ENCODE data around the gene PRKCE. TPM values are rescaled to one million over a fixed set of nuclear protein-coding genes. Genes with fewer than 3 reads are reported as not detected.

PRKCE gene
- total and polyA plus RNA-seq, 2 of the 8 experiments (the other 6 are each of a cell fraction or from before 2014, with no cell fraction given): 0.54 to 2.1 TPM

DNA sequence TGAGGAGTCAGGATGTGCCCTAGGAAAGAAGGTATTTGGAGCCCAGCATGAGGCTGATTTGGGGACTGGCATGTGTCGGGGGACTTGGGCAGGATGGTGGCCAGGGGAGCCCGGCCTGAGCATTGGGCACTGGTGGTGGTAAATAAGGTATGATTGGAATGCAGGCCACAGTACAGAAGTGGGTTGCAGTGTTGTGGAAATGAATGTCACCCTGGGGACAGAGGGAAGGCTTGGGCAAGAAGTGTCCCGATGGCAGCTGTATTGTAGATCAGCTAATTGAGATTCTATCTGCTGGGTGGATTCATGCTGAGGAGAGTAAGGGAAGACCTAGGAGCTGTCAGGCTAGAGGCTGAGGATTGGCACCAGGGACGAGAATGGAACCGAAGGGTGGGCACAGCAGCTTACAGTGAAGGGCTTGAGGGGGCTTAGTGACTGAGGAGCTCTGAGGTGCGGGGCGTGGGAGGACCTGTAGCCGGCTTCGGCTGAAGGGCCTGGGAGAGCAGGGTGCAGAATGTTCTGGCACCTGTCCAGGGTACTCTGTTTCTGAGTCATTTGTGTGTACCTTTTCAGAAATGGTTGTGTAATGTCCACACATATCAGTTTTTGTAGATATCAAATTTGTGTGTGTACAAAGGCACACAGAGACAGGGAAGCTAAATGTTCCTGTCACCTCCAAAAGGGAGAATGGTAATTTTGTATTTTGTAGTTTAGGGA is 170.2 kb downstream of the PRKCE start:
- Histone ChIP-seq H3K14ac (ENCODE audit: insufficient read length) (no peak overlapping the region), H3K23ac (ENCODE audit: insufficient read length) (no peak overlapping the region), H3K4me2 (ENCODE audit: insufficient read depth in 1 of 2, low read depth in 2 of 2, low read length in 2 of 2) (no peak overlapping the region), H2BK20ac (ENCODE audit: low read length) (no peak overlapping the region), H3K9me3 (ENCODE audit: insufficient read depth in 2 of 2, low read depth in 1 of 2, low read length in 1 of 2) (no peaks in the 10 kb centered on the region), H3K56ac (replicated peaks; ENCODE audit: insufficient read length, low read depth, low read length) (no peak overlapping the region), H2BK5ac (ENCODE audit: low read depth, low read length) (no peak overlapping the region), H2AFZ (ENCODE audit: low read length) (no peak overlapping the region), H3K4me3 (ENCODE audit: extremely low read depth in 1 of 4, insufficient read depth in 2 of 4, low read depth in 3 of 4, low read length in 4 of 4) (no peak overlapping the region), H3K23me2 (ENCODE audit: low read depth, low read length) (no peaks in the 10 kb centered on the region), H3K27me3 (replicated peaks in 1 of 4; ENCODE audit: control insufficient read depth in 3 of 4, extremely low read depth in 1 of 4, insufficient read depth in 3 of 4, low read length in 3 of 4) (no peaks in the 10 kb centered on the region), H4K5ac (ENCODE audit: insufficient read length, low read depth, low read length) (no peak overlapping the region), H3K79me2 (ENCODE audit: control insufficient read depth in 1 of 2, insufficient read depth in 2 of 2, low read length in 2 of 2) (no peaks in the 10 kb centered on the region), H3K4me1 (replicated peaks in 1 of 4; ENCODE audit: control insufficient read depth in 3 of 4, insufficient read depth in 4 of 4, low read length in 3 of 4) (peaks cover 0 to 2% (median 0%) of the 10 kb centered on the region in 4 experiments; a peak in 1 of 7 replicates), H2AK5ac (ENCODE audit: low read depth, low read length) (no peak overlapping the region), H4K8ac (ENCODE audit: extremely low read depth, insufficient read depth, low read length) (no peak overlapping the region), H4K91ac (replicated peaks; ENCODE audit: insufficient read length, low read length) (no peak overlapping the region), H3K36me3 (ENCODE audit: control insufficient read depth in 2 of 4, insufficient read depth in 4 of 4, low read length in 3 of 4) (no peaks in the 10 kb centered on the region), H2BK15ac (ENCODE audit: low read length) (no peak overlapping the region), H3K27ac (ENCODE audit: low read depth, low read length) (no peak overlapping the region), H3K9ac (replicated peaks in 1 of 4; ENCODE audit: extremely low read depth in 1 of 4, low read depth in 3 of 4, low read length in 3 of 4) (no peak overlapping the region), H3K79me1 (ENCODE audit: low read depth, low read length) (no peaks in the 10 kb centered on the region), H2BK120ac (replicated peaks; ENCODE audit: low read depth, low read length) (no peak overlapping the region), H3K18ac (ENCODE audit: extremely low read depth, low read length) (no peak overlapping the region), H2BK12ac (ENCODE audit: low read depth, low read length) (no peak overlapping the region), H3K4ac (replicated peaks; ENCODE audit: insufficient read length, low read depth, low read length) (no peak overlapping the region), H4K20me1 (replicated peaks in 1 of 2; ENCODE audit: control insufficient read depth in 1 of 2, insufficient read depth in 2 of 2, low read length in 2 of 2) (no peaks in the 10 kb centered on the region)
- 85% methylated on average over 9 of the region's 9 CpGs; no CpG with 5 or more reads in 1 of the 2 experiments for WGBS, 2 experiments (ENCODE audit: extremely low coverage in 1 of 2, insufficient coverage in 1 of 2, insufficient read length in 1 of 2, insufficient replicate concordance in 2 of 2, low coverage in 1 of 2, low lambda C conversion rate in 2 of 2, missing lambda C conversion rate in 1 of 2)
- FAIRE-seq: no peak
- POLR2A ChIA-PET (ENCODE audit: partially characterized antibody): no interaction called here
- TF ChIP-seq KDM5A (IDR thresholded peaks at IDR 0.05; ENCODE audit: low read length): no peak
- no peak for TF ChIP-seq CEBPB (IDR thresholded peaks at IDR 0.05; ENCODE audit: low read depth, low read length)
- no peak for TF ChIP-seq JUND (IDR thresholded peaks at IDR 0.05; ENCODE audit: low read length)
- TF ChIP-seq ZNF274 (IDR thresholded peaks at IDR 0.05; ENCODE audit: borderline replicate concordance, extremely low read depth, low read length): no peak
- no peak for DNase-seq (ENCODE audit: low read depth in 1 of 2, low spot score in 2 of 2)
- CTCF ChIA-PET (ENCODE audit: partially characterized antibody): interaction anchor here (0.8 kb wide), 1 partner anchor 14 kb away, joined by 3 read pairs; no protein-coding TSS in a partner anchor
